K562 (cell line): ENCODE data around the gene NUCKS1. TPM values are rescaled to one million over a fixed set of nuclear protein-coding genes. Genes with fewer than 3 reads are reported as not detected.

Source experiments
- BCLAF1 ChIP-seq, 2 experiments: fragments of 450-650 bp in 1 of 2; IDR thresholded peaks; 2 replicates each; pipeline ENCODE4 v1.6.1; 2011 to 2017; ENCODE audit warnings: low read depth in 2 of 2, antibody characterized with exemption in 1 of 2, borderline replicate concordance in 1 of 2, low read length in 1 of 2, mild to moderate bottlenecking in 1 of 2, mixed read lengths in 1 of 2; ENCODE audit not compliant: control insufficient read depth in 1 of 2
- ELF4 ChIP-seq: fragments of 450-650 bp; formaldehyde crosslinking; IDR thresholded peaks from 2 replicates; pipeline ENCODE4 v1.4.0; 2022; ENCODE audit warnings: missing genetic modification characterization
- HEY1 ChIP-seq: fragments of 250-450 bp; sonication (Bioruptor Pico); IDR thresholded peaks from 2 replicates; pipeline ENCODE4 v1.5.0; 2020; ENCODE audit warnings: mild to moderate bottlenecking, moderate library complexity, borderline replicate concordance
- MAFG ChIP-seq: fragments of 450-650 bp; conservative IDR thresholded peaks from 2 replicates; pipeline ENCODE4 v1.6.1; 2016; ENCODE audit warnings: missing genetic modification characterization, missing compliant biosample characterization
- NKRF ChIP-seq: fragments of 450-650 bp; IDR thresholded peaks from 2 replicates; pipeline ENCODE4 v1.6.1; 2016; ENCODE audit warnings: borderline replicate concordance
- PHTF2 ChIP-seq: fragments of 250-450 bp; sonication (Bioruptor Pico); IDR thresholded peaks from 2 replicates; pipeline ENCODE4 v1.5.0; 2021; ENCODE audit warnings: mild to moderate bottlenecking
- RERE ChIP-seq: sonication (generic); formaldehyde crosslinking; IDR thresholded peaks from 2 replicates; pipeline ENCODE4 v1.8.0; 2023; ENCODE audit warnings: missing genetic modification reagents, mild to moderate bottlenecking, borderline replicate concordance
- polyA plus RNA-seq, 8 experiments: library from polyadenylated mRNA; depleted of rRNA in 4 of 8; stranded (reverse) in 5 of 8; unstranded in 3 of 8; fragments of >200 nt; fragmentation: Nextera tagmentation in 2 of 8; fragmentation: Illumina TruSeq in 1 of 8; extraction: Ambion mirVana in 2 of 8; extraction: Trizol in 1 of 8; gene quantifications; 2 replicates each; pipeline versions ENCODE4 v1.2.1 to v1.2.3, GENCODE V29; 2011 to 2014; ENCODE audit warnings: inconsistent platforms in 1 of 8, missing spikeins in 1 of 8
- total RNA-seq, 7 experiments: library from RNA; depleted of rRNA in 6 of 7; stranded (reverse); fragments of >200 nt in 6 of 7; fragmentation: Illumina TruSeq in 2 of 7; extraction: Trizol in 2 of 7; gene quantifications; 2 replicates each; pipeline versions ENCODE4 v1.2.1 to v1.2.3, GENCODE V29; 2011 to 2021; ENCODE audit warnings: low replicate concordance in 1 of 7

NUCKS1 gene
- total and polyA plus RNA-seq, 9 of the 15 experiments (the other 6 are each of a cell fraction or from before 2014, with no cell fraction given) = 66.7 to 244 (median 149) TPM

- TF ChIP-seq ELF4 = no peak
- TF ChIP-seq RERE (CRISPR knock-in tag) = no peak
- no peak for TF ChIP-seq HEY1 (CRISPR knock-in tag)
- no peak for TF ChIP-seq NKRF
- TF ChIP-seq PHTF2 (CRISPR knock-in tag) = no peak
- TF ChIP-seq BCLAF1 (IDR thresholded peaks at IDR 0.05; ENCODE audit: borderline replicate concordance in 1 of 2, control insufficient read depth in 1 of 2, low read depth in 2 of 2, low read length in 1 of 2) = no peak
- TF ChIP-seq MAFG (tag) = no peak
These were observed 19.9 kb downstream of the NUCKS1 start (continued) for GRCh38 chr1:205729945-205730610.
